OCI-LY3 (cell line): ENCODE measurements around the gene TRMT61A.
A peak's percentile ranks its signal among the peaks of the same experiment; 100 is the strongest.

Experiments
- H2AFZ ChIP-seq: fragments of 200-600, 300-600 bp; shearing (Covaris generic); 2 replicates; pipeline ENCODE4 v1.6.0; 2014; ENCODE audit warnings: antibody characterized with exemption, low read depth, low read length
- H3K27ac ChIP-seq: fragments of 200-600, 300-600 bp; sonication (generic); 2 replicates; pipeline ENCODE4 v1.5.1; 2014; ENCODE audit warnings: mild to moderate bottlenecking, low read length, moderate library complexity, mixed read lengths
- H3K27me3 ChIP-seq: fragments of 200-600, 300-600 bp; sonication (generic); 2 replicates; pipeline ENCODE4 v1.6.1; 2014; ENCODE audit warnings: low read depth, low read length, mixed read lengths
- H3K36me3 ChIP-seq: fragments of 200-600, 300-600 bp; sonication (generic); replicated peaks from 2 replicates; pipeline ENCODE3; 2014; ENCODE audit warnings: low read depth, low read length, mixed read lengths
- H3K4me1 ChIP-seq: fragments of 300-600, 200-600 bp; sonication (generic); 2 replicates; pipeline ENCODE4 v1.6.1; 2014; ENCODE audit warnings: low read length, mixed read lengths
- H3K4me2 ChIP-seq: fragments of 200-600, 300-600 bp; sonication (generic); 2 replicates; pipeline ENCODE4 v1.6.1; 2014; ENCODE audit warnings: low read length, mixed read lengths
- H3K4me3 ChIP-seq: fragments of 300-600, 200-600 bp; sonication (generic); 2 replicates; pipeline ENCODE4 v1.5.1; 2014; ENCODE audit warnings: antibody characterized with exemption, mild to moderate bottlenecking, low read length, moderate library complexity
- H3K79me2 ChIP-seq: fragments of 300-600, 200-600 bp; shearing (Covaris generic); 2 replicates; pipeline ENCODE4 v1.6.1; 2014; ENCODE audit warnings: mild to moderate bottlenecking, low read length, mixed read lengths
- H3K9ac ChIP-seq: fragments of 300-600, 200-600 bp; shearing (Covaris generic); 2 replicates; pipeline ENCODE4 v1.6.0; 2014; ENCODE audit warnings: mild to moderate bottlenecking, low read length, moderate library complexity
- H3K9me3 ChIP-seq: fragments of 200-600, 300-600 bp; shearing (Covaris generic); 2 replicates; pipeline ENCODE4 v1.6.1; 2014; ENCODE audit warnings: low read length, mixed read lengths; ENCODE audit not compliant: insufficient read depth
- H4K20me1 ChIP-seq: fragments of 200-600, 300-600 bp; sonication (generic); 2 replicates; pipeline ENCODE4 v1.6.1; 2016; ENCODE audit warnings: low read length, mixed read lengths; ENCODE audit not compliant: insufficient read depth
- EZH2phosphoT487 ChIP-seq: fragments of 200-600 bp; shearing (Covaris generic); IDR thresholded peaks from 2 replicates; pipeline ENCODE4 v1.6.1; 2018; ENCODE audit warnings: antibody characterized with exemption, mixed run types, low read depth
- TF ChIP-seq, protein P1 (sequence below): fragments of 200-600, 300-600 bp; sonication (generic); IDR thresholded peaks from 2 replicates; pipeline ENCODE4 v1.5.1; 2014; ENCODE audit warnings: antibody characterized with exemption, low read length, low read depth

The TRMT61A gene

DNA sequence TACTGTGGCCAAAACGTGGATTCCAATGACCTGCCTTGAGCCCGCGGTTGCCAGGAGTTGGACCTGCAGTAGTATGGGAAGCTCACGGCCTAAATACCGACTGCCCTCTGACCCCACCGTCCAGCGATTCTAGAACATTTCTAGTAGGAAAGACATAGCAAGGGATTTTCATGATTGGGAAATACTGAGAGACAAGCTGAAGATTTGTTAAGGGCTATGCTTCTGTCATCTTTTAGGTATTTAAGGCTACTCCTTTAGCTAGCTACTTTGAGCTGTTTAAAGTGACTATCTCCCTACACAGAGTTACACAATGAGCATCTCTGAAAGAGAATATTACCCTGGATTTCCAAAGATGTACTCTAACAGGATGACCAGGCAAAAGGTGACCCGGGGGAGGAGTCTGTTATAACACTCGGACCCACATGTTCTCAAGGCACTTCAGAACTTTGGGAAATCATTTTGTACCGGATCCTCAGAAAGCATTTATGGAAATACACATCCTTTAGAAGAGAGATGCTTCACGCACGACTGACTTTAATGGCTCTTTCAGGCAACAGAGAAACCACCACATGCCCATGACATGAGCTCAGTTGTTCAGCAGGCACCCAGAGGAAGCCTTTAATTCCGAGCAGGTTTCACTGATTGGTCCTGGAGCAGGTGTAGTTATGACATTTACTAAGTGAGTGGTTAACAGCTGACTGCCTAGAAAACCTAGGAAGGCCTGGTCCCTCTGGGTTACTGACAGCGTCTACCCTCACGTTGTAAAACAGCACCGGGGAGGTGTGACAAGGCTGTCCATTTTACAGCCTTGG is 29.3 kb downstream of the TRMT61A start:
- Histone ChIP-seq H3K79me2 (peaks cover 61% of the 10 kb centered on the region), H3K4me1 (peaks cover 9% of the 10 kb centered on the region)
- TF ChIP-seq, protein P1, sequence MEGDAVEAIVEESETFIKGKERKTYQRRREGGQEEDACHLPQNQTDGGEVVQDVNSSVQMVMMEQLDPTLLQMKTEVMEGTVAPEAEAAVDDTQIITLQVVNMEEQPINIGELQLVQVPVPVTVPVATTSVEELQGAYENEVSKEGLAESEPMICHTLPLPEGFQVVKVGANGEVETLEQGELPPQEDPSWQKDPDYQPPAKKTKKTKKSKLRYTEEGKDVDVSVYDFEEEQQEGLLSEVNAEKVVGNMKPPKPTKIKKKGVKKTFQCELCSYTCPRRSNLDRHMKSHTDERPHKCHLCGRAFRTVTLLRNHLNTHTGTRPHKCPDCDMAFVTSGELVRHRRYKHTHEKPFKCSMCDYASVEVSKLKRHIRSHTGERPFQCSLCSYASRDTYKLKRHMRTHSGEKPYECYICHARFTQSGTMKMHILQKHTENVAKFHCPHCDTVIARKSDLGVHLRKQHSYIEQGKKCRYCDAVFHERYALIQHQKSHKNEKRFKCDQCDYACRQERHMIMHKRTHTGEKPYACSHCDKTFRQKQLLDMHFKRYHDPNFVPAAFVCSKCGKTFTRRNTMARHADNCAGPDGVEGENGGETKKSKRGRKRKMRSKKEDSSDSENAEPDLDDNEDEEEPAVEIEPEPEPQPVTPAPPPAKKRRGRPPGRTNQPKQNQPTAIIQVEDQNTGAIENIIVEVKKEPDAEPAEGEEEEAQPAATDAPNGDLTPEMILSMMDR = no peak
- TF ChIP-seq EZH2phosphoT487 = no peak

DNA sequence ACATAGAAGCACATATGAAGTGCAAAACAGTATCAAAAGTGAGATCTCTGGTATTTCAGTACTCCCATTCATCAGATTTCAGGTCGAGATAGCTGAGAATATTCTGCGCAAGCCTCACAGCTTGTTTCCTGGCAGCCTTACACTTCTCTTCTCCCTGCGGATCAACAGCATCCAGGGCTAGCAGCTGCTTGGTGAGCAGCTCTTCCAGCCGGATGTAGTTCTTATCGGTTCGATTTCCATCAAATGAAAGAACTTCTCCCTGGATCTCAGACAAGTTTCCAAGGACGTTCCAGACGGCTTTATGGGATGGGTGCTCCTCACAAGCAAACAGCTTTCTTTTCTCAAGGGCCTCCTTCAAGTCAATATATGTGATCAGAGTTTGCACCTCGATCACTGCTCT is 30.8 kb downstream of the TRMT61A start:
- H3K27me3 ChIP-seq = no peaks in the 10 kb centered on the region
- no peak overlapping the region for H3K4me3 ChIP-seq
- H3K9me3 ChIP-seq = no peaks in the 10 kb centered on the region
- H2AFZ ChIP-seq = no peak overlapping the region
- H3K27ac ChIP-seq = no peak overlapping the region
- peaks cover 34% of the 10 kb centered on the region for H4K20me1 ChIP-seq
- no peak overlapping the region for H3K4me2 ChIP-seq
- no peak overlapping the region for H3K9ac ChIP-seq
- H3K36me3 ChIP-seq = peaks cover 29% of the 10 kb centered on the region
- H3K79me2 ChIP-seq = peaks cover 74% of the 10 kb centered on the region
- TF ChIP-seq, protein P1 = no peak
- no peak for TF ChIP-seq EZH2phosphoT487
- H3K4me1 ChIP-seq = peaks cover 16% of the 10 kb centered on the region

More for the DNA sequence above, 29.3 kb downstream of the TRMT61A start:
- H3K27ac ChIP-seq = no peak overlapping the region
- H3K4me3 ChIP-seq = no peak overlapping the region
- no peak overlapping the region for H2AFZ ChIP-seq
- no peaks in the 10 kb centered on the region for H3K9me3 ChIP-seq
- H3K27me3 ChIP-seq = no peaks in the 10 kb centered on the region
- no peak overlapping the region for H3K9ac ChIP-seq
- no peak overlapping the region for H3K4me2 ChIP-seq
- H3K36me3 ChIP-seq = peaks cover 29% of the 10 kb centered on the region
- H4K20me1 ChIP-seq = peaks cover 34% of the 10 kb centered on the region

DNA sequence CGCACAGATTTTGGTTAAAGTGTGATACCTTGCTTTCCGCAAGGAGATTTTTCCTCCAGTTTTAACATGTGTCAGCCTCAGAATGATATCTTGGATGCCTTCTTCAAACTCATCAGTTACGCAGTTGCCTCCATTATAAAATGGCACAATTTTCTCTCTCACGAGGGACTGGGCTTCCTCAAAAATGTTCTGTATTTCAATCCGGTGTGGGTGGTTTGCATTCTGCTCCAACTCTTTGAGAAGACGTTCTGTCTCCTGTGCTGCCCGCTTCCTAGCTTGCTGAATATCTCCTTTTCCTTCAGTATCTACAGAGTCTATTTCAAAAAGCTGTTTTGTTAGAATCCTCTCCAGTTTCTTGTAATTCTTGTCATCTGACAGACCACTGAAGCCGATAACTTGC is 31.7 kb downstream of the TRMT61A start:
- H3K36me3 ChIP-seq = peaks cover 29% of the 10 kb centered on the region
- peak overlapping the region; percentile 82 for H3K4me2 ChIP-seq
- peak overlapping the region; percentile 90; the same call in 1 of the 2 replicates for H3K9ac ChIP-seq
- peaks cover 34% of the 10 kb centered on the region for H4K20me1 ChIP-seq
- TF ChIP-seq, protein P1 = no peak
- TF ChIP-seq EZH2phosphoT487 = no peak
- H3K79me2 ChIP-seq = peaks cover 81% of the 10 kb centered on the region
- no peak overlapping the region for H3K27ac ChIP-seq
- H3K4me3 ChIP-seq = peak overlapping the region; percentile 93
- no peaks in the 10 kb centered on the region for H3K27me3 ChIP-seq
- no peaks in the 10 kb centered on the region for H3K9me3 ChIP-seq
- H3K4me1 ChIP-seq = peaks cover 22% of the 10 kb centered on the region
- no peak overlapping the region for H2AFZ ChIP-seq

DNA sequence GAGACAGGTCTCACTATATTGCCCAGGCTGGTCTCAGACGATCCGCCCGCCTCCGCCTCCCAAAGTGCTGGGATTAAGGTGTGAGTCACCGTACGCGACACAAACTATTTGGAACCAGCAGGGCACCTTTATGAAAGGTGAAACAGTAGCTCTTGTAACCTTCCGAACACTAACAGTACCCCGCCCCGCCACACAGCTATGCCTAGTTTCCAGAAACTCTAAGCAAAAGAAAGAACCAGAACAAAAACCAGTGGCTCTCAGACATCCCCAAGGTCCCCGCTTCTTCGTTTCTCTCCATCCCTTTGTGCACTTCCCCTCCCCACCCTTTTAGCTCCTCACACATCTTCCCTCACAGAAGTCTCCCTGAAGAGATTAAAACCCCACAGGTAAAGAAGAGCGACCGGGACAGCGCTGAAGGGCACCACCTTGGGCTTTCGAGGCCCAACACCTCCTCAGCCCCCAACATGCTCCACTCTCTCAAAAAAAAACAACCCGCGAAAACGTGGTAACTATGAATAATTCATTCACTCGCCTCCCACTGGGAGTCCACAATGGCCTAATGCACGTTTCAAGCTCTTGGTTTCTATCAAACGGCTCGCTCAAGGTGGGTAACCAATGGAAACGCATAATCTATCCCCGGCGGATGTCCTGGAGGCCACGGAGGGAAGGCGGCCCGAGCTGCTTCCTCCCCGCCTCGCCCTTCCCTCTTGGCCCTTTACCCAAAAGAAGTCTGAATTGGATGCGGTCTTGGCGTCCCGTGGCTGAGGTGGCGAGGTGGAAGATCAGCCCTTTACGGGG is 32.6 kb downstream of the TRMT61A start:
- H3K4me3 ChIP-seq = peak overlapping the region; percentile 93
- no peaks in the 10 kb centered on the region for H3K27me3 ChIP-seq
- H3K36me3 ChIP-seq = peaks cover 29% of the 10 kb centered on the region
- peaks cover 26% of the 10 kb centered on the region for H3K4me1 ChIP-seq
- peaks cover 34% of the 10 kb centered on the region for H4K20me1 ChIP-seq
- no peak for TF ChIP-seq EZH2phosphoT487
- TF ChIP-seq, protein P1 = no peak
- H3K9me3 ChIP-seq = no peaks in the 10 kb centered on the region
- peak overlapping the region; percentile 77 for H3K27ac ChIP-seq
- peaks cover 87% of the 10 kb centered on the region for H3K79me2 ChIP-seq
- H2AFZ ChIP-seq = no peak overlapping the region
- peak overlapping the region; percentile 82 for H3K4me2 ChIP-seq
- peak overlapping the region; percentile 90 for H3K9ac ChIP-seq
